ENCODE results near the gene GDPGP1.
"Not testable (repeated sequence)": the region's sequence is repeated elsewhere in the genome, so short reads cannot be mapped to it uniquely, and the experiment has no call there.

Gene GDPGP1

GRCh38 chr15:90234096-90234988 lies at the start of gene GDPGP1:
Gene GDPGP1, plus strand, starts transcription at chr15:90234209. Its CDS starts 6,700 bp downstream, at chr15:90240909.
- DNase-seq: no peak

GRCh38 chr15:90184786-90185704 lies 49.0 kb upstream of the GDPGP1 start:
- peak; percentile 90 for DNase-seq

GRCh38 chr15:90187257-90187868 lies 46.6 kb upstream of the GDPGP1 start:
- DNase-seq: no peak

GRCh38 chr15:90188065-90188464 lies 45.9 kb upstream of the GDPGP1 start:
- not testable (repeated sequence) for DNase-seq

- DNase-seq: no peak
Measured at GRCh38 chr15:90188914-90189748, 44.9 kb upstream of the GDPGP1 start.

- DNase-seq: no peak
Measured at GRCh38 chr15:90189781-90190467, 44.1 kb upstream of the GDPGP1 start.

- DNase-seq: no peak
Measured at GRCh38 chr15:90190606-90191343, 43.2 kb upstream of the GDPGP1 start.

GRCh38 chr15:90191344-90191687 lies 42.7 kb upstream of the GDPGP1 start:
- DNase-seq: no peak

GRCh38 chr15:90191794-90192509 lies 42.1 kb upstream of the GDPGP1 start:
- DNase-seq: peak; percentile 77

GRCh38 chr15:90192961-90193786 lies 40.8 kb upstream of the GDPGP1 start:
- DNase-seq: no peak

- no peak for DNase-seq
Measured at GRCh38 chr15:90194655-90195054, 39.4 kb upstream of the GDPGP1 start.

- peak; percentile 76 for DNase-seq
Measured at GRCh38 chr15:90200534-90201129, 33.4 kb upstream of the GDPGP1 start.

- peak; percentile 87 for DNase-seq
Measured at GRCh38 chr15:90201130-90201943, 32.7 kb upstream of the GDPGP1 start, which contains the start of gene SEMA4B. Gene SEMA4B, plus strand, starts transcription at chr15:90201330. Its CDS starts 249 bp downstream, at chr15:90201579.

GRCh38 chr15:90201944-90202375 lies 32.0 kb upstream of the GDPGP1 start:
- DNase-seq: peak; percentile 82

GRCh38 chr15:90202929-90203328 lies 31.1 kb upstream of the GDPGP1 start:
- DNase-seq: no peak

GRCh38 chr15:90203473-90203872 lies 30.5 kb upstream of the GDPGP1 start:
- DNase-seq: no peak

GRCh38 chr15:90203922-90204321 lies 30.1 kb upstream of the GDPGP1 start:
- no peak for DNase-seq

All from retina (tissue), 1 donor.